MM.1S (cell line): Measurements from ENCODE around the gene PTPRD.

ENCODE experiments used
- DNase-seq: peaks from one replicate; pipeline ENCODE4 v3.0.0-alpha.2; 2015
- H2AFZ ChIP-seq: fragments of 300-600 bp; sonication (generic); 2 replicates; pipeline ENCODE4 v1.6.0; 2016; ENCODE audit warnings: antibody characterized with exemption, low read length
- H3F3A ChIP-seq: fragments of 300-600 bp; sonication (generic); 2 replicates; pipeline ENCODE4 v1.6.1; 2016; ENCODE audit warnings: mild to moderate bottlenecking, antibody characterized with exemption, low read length, moderate library complexity, mixed read lengths; ENCODE audit not compliant: insufficient read depth
- H3K27ac ChIP-seq: fragments of 300-600 bp; sonication (generic); 2 replicates; pipeline ENCODE4 v1.5.1; 2016; ENCODE audit warnings: mild to moderate bottlenecking, low read length
- H3K27me3 ChIP-seq: fragments of 300-600 bp; sonication (generic); replicated peaks from 2 replicates; pipeline ENCODE4 v1.6.0; 2016; ENCODE audit warnings: low read length; ENCODE audit not compliant: insufficient read depth
- H3K36me3 ChIP-seq: fragments of 300-600 bp; sonication (generic); replicated peaks from 2 replicates; pipeline ENCODE4 v1.6.1; 2016; ENCODE audit warnings: mild to moderate bottlenecking, low read length, mixed read lengths; ENCODE audit not compliant: insufficient read depth
- H3K4me1 ChIP-seq: fragments of 300-600 bp; sonication (generic); 2 replicates; pipeline ENCODE4 v1.6.1; 2016; ENCODE audit warnings: low read length, mixed read lengths
- H3K4me2 ChIP-seq: fragments of 300-600 bp; sonication (generic); 2 replicates; pipeline ENCODE4 v1.6.0; 2016; ENCODE audit warnings: low read depth, low read length
- H3K4me3 ChIP-seq: fragments of 300-600 bp; sonication (generic); 2 replicates; pipeline ENCODE4 v1.5.1; 2016; ENCODE audit warnings: low read length, mixed read lengths
- H3K79me2 ChIP-seq: fragments of 300-600 bp; sonication (generic); 2 replicates; pipeline ENCODE4 v1.6.1; 2016; ENCODE audit warnings: mixed run types, low read length, mixed read lengths
- H3K9ac ChIP-seq: fragments of 300-600 bp; sonication (generic); 2 replicates; pipeline ENCODE4 v1.6.1; 2016; ENCODE audit warnings: low read length, mixed read lengths
- H3K9me2 ChIP-seq: fragments of 300-600 bp; sonication (generic); replicated peaks from 2 replicates; pipeline ENCODE4 v1.6.1; 2016; ENCODE audit warnings: mild to moderate bottlenecking, low read length, mixed read lengths; ENCODE audit not compliant: insufficient read depth
- H3K9me3 ChIP-seq: fragments of 300-600 bp; sonication (generic); replicated peaks from 2 replicates; pipeline ENCODE4 v1.6.1; 2016; ENCODE audit warnings: mild to moderate bottlenecking, low read length, mixed read lengths; ENCODE audit not compliant: insufficient read depth
- H4K20me1 ChIP-seq: fragments of 300-600 bp; sonication (generic); 2 replicates; pipeline ENCODE4 v1.6.1; 2016; ENCODE audit warnings: mild to moderate bottlenecking, low read length, moderate library complexity, mixed read lengths; ENCODE audit not compliant: insufficient read depth
- EZH2 ChIP-seq: fragments of 300-600 bp; sonication (generic); optimal IDR thresholded peaks from 2 replicates; pipeline ENCODE3; 2017; ENCODE audit warnings: low read depth, mild to moderate bottlenecking, antibody characterized with exemption, low read length, mixed read lengths
- EZH2phosphoT487 ChIP-seq: fragments of 300-600 bp; sonication (generic); IDR thresholded peaks from 2 replicates; pipeline ENCODE4 v1.6.1; 2018; ENCODE audit warnings: antibody characterized with exemption, low read length
- TF ChIP-seq, protein P1 (sequence below): fragments of 300-600 bp; sonication (generic); IDR thresholded peaks from 2 replicates; pipeline ENCODE4 v1.5.1; 2016; ENCODE audit warnings: antibody characterized with exemption, low read length, mixed read lengths

The PTPRD gene

DNA sequence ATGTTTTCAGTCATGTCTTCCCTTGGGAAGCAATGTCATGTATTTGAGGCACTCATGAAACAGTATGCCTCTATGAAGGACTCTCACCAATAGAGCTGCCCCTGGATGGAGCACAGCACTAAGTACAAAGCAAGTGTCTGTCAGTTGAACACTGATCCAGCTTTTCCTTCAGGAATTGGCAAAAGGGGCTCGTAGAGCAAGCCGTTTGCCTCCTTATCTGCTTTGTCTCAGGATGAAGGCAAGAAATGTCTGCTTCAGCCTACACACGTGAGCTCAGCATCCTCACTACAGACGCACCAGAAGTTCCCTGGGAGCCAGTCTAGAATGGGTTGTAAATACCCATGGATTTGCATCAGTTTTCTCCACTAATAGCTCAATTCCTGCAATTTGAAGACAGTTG, 2070.3 kb downstream of the PTPRD start:
- Histone ChIP-seq H3K27me3 (no peaks in the 10 kb centered on the region), H3K4me3 (no peak overlapping the region), H4K20me1 (no peaks in the 10 kb centered on the region), H3F3A (no peaks in the 10 kb centered on the region), H2AFZ (no peak overlapping the region), H3K9me3 (no peaks in the 10 kb centered on the region), H3K9ac (no peak overlapping the region), H3K36me3 (no peaks in the 10 kb centered on the region), H3K79me2 (no peaks in the 10 kb centered on the region), H3K9me2 (no peaks in the 10 kb centered on the region), H3K4me1 (no peaks in the 10 kb centered on the region), H3K4me2 (no peak overlapping the region), H3K27ac (no peak overlapping the region)
- DNase-seq, result no peak
- TF ChIP-seq EZH2 (no peak), EZH2phosphoT487 (no peak)
- TF ChIP-seq, protein P1, sequence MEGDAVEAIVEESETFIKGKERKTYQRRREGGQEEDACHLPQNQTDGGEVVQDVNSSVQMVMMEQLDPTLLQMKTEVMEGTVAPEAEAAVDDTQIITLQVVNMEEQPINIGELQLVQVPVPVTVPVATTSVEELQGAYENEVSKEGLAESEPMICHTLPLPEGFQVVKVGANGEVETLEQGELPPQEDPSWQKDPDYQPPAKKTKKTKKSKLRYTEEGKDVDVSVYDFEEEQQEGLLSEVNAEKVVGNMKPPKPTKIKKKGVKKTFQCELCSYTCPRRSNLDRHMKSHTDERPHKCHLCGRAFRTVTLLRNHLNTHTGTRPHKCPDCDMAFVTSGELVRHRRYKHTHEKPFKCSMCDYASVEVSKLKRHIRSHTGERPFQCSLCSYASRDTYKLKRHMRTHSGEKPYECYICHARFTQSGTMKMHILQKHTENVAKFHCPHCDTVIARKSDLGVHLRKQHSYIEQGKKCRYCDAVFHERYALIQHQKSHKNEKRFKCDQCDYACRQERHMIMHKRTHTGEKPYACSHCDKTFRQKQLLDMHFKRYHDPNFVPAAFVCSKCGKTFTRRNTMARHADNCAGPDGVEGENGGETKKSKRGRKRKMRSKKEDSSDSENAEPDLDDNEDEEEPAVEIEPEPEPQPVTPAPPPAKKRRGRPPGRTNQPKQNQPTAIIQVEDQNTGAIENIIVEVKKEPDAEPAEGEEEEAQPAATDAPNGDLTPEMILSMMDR, result no peak

DNA sequence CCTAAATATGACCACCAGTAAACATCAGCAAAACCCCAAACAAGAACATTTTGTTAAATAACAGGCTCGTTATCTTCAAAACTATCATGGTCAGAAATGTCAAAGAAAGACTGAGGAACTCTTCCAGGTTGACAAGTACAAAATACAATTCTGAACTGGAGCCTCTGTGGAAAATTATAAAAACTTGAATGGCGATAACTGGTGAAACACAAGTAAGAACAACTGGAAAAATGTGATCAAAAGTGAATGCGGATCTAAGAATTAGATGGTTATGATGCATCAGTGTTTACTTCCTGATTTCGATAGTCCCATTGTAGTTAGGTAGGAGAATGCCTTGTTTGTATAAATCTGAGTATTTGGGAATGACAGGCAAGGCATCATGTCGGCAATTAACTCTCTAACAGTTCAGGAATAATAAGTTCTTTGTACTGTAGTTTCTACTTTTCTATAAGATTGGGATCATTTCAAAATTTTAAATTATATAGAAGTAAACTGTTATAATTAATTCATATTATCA, 2073.1 kb downstream of the PTPRD start:
- Histone ChIP-seq H3F3A (no peaks in the 10 kb centered on the region), H3K9me3 (no peaks in the 10 kb centered on the region), H3K79me2 (no peaks in the 10 kb centered on the region), H3K9me2 (no peaks in the 10 kb centered on the region), H3K4me2 (no peak overlapping the region), H3K36me3 (no peaks in the 10 kb centered on the region), H2AFZ (no peak overlapping the region), H3K27ac (no peak overlapping the region), H4K20me1 (no peaks in the 10 kb centered on the region), H3K9ac (no peak overlapping the region), H3K4me1 (no peaks in the 10 kb centered on the region), H3K4me3 (no peak overlapping the region), H3K27me3 (no peaks in the 10 kb centered on the region)
- TF ChIP-seq EZH2phosphoT487, result no peak
- TF ChIP-seq EZH2, result no peak
- TF ChIP-seq, protein P1, result no peak
- no peak for DNase-seq

DNA sequence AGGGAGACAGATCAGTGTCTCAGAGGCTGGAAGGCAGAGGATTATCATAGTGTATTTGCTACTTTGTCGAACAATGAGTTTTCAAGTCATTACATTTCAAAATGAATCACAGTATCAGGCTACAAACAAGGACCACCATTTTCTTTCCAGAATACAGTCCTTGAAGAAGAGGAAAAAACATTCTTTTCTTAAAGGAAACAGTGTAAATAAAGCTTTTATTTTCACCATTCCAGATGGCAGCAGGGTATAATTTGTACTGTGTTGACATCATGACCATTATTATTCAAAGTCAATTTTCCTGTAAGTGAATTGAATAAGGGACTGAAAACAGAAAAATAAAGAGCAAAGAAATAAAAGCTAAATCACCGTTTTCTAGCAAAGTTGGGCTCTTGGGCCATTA, 2076.0 kb downstream of the PTPRD start:
- Histone ChIP-seq H2AFZ (no peak overlapping the region), H4K20me1 (no peaks in the 10 kb centered on the region), H3K9me3 (no peaks in the 10 kb centered on the region), H3K4me1 (no peaks in the 10 kb centered on the region), H3K27me3 (no peaks in the 10 kb centered on the region), H3K36me3 (no peaks in the 10 kb centered on the region), H3K4me3 (no peak overlapping the region), H3K27ac (no peak overlapping the region), H3K79me2 (no peaks in the 10 kb centered on the region), H3F3A (no peaks in the 10 kb centered on the region), H3K4me2 (no peak overlapping the region), H3K9me2 (no peaks in the 10 kb centered on the region), H3K9ac (no peak overlapping the region)
- DNase-seq, result no peak
- TF ChIP-seq EZH2phosphoT487, result no peak
- TF ChIP-seq, protein P1, result no peak
- no peak for TF ChIP-seq EZH2
